22Rv1 (cell line): ENCODE data around the gene NAV2.

Experiments used
- H3K27ac ChIP-seq: fragments of 450-650 bp; 2 replicates; pipeline ENCODE4 v1.5.1; 2017
- CTCF ChIP-seq: fragments of 450-650 bp; IDR thresholded peaks from 2 replicates; pipeline ENCODE4 v1.5.1; 2017; ENCODE audit warnings: mild to moderate bottlenecking
- ZFX ChIP-seq: fragments of 450-650 bp; IDR thresholded peaks from 2 replicates; pipeline ENCODE4 v1.6.1; 2017; ENCODE audit warnings: antibody characterized with exemption, borderline replicate concordance

NAV2 gene

DNA sequence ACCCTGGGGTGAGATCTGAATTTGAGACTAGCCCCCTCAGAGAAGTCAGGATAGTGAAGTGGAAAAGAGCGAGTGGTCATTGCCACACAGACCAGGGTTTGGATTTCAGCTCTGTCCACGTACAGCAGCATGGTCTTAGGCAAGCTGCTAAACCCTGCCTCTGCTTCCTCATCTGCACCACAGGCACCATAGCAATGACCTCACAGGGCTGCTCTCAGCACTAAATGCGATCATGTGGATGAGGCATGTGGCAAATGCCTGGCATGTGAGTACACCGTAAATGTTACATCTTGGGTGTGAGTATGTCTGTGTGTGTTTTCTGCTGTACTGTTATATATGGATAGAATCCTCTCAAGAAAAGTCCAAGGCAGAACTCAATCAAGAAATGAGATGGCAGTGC, 15.8 kb downstream of the NAV2 start:
- no peak overlapping the region for H3K27ac ChIP-seq
- TF ChIP-seq CTCF (no peak), ZFX (no peak)

- TF ChIP-seq CTCF (no peak), ZFX (no peak)
- no peak overlapping the region for H3K27ac ChIP-seq
These were observed 16.5 kb downstream of the NAV2 start for GRCh38 chr11:19729141-19729540.

DNA sequence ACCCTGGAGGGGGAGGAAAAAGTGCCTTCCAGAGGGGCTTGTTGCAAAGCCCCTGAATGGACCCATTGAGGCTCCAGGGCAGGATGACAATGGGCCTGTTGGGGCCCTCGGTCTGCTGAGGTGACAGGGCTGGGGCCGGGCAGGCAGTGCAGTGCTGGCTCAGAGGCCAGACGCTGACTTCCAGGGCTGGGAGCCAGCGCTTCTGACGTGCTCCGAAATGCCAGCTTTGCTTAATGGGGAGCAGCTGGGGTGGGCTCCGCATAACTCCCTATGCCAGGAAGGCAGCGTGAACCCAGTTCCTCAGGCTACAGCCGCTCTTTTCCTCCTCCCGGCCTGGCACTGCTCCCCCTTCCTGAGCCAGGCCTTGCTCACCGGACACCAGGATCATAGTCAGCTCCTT, 17.7 kb downstream of the NAV2 start:
- TF ChIP-seq ZFX (no peak), CTCF (no peak)
- H3K27ac ChIP-seq, result no peak overlapping the region

DNA sequence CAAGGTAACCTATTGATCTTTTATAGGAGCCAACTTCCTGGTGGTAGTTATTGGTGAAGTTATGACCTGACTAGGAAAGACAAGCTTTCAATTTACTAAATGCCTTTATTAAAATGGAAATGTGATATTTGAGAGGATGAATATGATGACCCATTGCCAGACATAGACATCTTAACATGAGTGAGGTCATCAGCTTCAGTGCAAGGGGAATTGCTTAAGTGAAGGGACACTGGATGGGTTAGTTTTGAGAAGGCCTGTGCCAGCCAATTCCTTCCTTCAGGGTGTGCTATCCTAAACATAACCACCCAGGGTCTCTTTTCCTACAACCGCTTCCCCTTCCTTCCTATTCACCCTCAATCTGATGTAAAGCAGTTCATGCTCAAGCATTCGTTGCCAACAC, 21.5 kb downstream of the NAV2 start:
- no peak overlapping the region for H3K27ac ChIP-seq
- TF ChIP-seq CTCF (no peak), ZFX (no peak)

DNA sequence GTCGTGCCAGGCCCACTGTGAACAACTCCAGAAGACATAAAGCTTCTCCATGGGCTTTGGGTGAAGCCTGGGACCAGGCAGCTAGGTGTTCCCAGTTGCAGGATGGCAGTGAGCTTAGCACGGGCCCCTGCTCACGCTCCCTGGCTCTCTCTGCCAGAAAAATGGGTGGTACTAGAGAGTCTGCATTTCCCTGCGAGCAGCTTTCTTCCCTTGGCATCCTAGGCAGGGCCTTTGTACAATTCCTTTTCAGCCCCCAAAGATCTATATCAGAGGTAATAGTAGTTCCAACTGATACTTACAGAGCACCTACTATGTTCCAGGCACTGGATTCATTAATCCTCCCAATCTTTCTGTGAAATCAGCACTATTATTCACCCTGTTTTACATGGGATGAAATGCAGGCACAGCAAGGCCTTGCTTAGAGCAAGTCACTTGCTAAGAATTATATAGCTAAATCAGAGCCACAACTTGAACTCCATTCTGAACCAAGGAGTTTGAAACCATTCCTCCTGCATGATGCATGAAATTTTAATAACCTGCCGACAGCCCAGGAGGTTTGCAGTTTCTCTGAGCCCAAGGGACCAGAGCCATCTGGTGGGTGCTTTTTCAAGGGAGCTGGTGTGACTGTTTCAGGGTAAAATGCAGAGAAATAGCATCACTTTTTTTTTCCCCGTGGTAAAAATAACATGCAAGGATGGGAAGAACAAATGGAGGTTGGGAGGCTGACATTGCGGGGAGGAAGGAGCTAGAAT, 22.7 kb downstream of the NAV2 start:
- TF ChIP-seq CTCF (no peak), ZFX (no peak)
- H3K27ac ChIP-seq, result no peak overlapping the region

- H3K27ac ChIP-seq, result no peak overlapping the region
- no peak for TF ChIP-seq ZFX
- no peak for TF ChIP-seq CTCF
These were observed 23.4 kb downstream of the NAV2 start for GRCh38 chr11:19735909-19736498.

- no peak overlapping the region for H3K27ac ChIP-seq
- TF ChIP-seq ZFX (no peak), CTCF (no peak)
These were observed 24.2 kb downstream of the NAV2 start for GRCh38 chr11:19736831-19737230.
